Measurements from ENCODE around the gene PROZ. TPM values are rescaled to one million over a fixed set of nuclear protein-coding genes. Genes with fewer than 3 reads are reported as not detected.

Gene PROZ
- total and polyA plus RNA-seq, 2 of the 13 experiments (the other 11 are each of a cell fraction or from before 2014, with no cell fraction given), result 5.6 to 22.5 TPM

GRCh38 chr13:113117335-113117872 is 41.0 kb upstream of the PROZ start:
- FAIRE-seq (no peak), DNase-seq (ENCODE audit: low spot score) (no peak), ATAC-seq (no peak)
- ChIA-PET CTCF (ENCODE audit: low intra/inter-chr PET ratio, low total read pairs) (no interaction called here), POLR2A (interaction anchor here (1.2 kb wide), 1 partner anchor 33 kb away, joined by 3 read pairs; no protein-coding TSS in a partner anchor)
- Histone ChIP-seq H3K36me3 (replicated peaks in 1 of 2; ENCODE audit: control insufficient read depth in 1 of 2, insufficient read depth in 2 of 2, low read length in 2 of 2) (peaks cover 0 to 1% of the 10 kb centered on the region in 2 experiments; a peak in 1 of 5 replicates), H3K9ac (ENCODE audit: insufficient read depth, low read depth, low read length) (no peak overlapping the region), H3K27me3 (ENCODE audit: control insufficient read depth in 1 of 2, insufficient read depth in 2 of 2, low read length in 2 of 2) (no peaks in the 10 kb centered on the region), H3K79me2 (ENCODE audit: insufficient read depth, low read length) (no peaks in the 10 kb centered on the region), H2AFZ (ENCODE audit: low read length) (no peak overlapping the region), H3K4me2 (ENCODE audit: low read depth, low read length) (no peak overlapping the region), H3K9me3 (ENCODE audit: low read length) (no peaks in the 10 kb centered on the region), H4K20me1 (ENCODE audit: insufficient read depth, low read length) (no peaks in the 10 kb centered on the region), H3K4me1 (ENCODE audit: insufficient read depth, low read length) (peaks cover 25% of the 10 kb centered on the region), H3K4me3 (replicated peaks in 1 of 3; ENCODE audit: insufficient read depth in 1 of 3, low read depth in 2 of 3, low read length in 3 of 3) (no peak overlapping the region), H3K27ac (ENCODE audit: extremely low read length, insufficient read depth, low read length) (no peak overlapping the region)
- BruUV-seq (replicated peaks), result no TSS peak
- TF ChIP-seq CHD4 (IDR thresholded peaks at IDR 0.05; ENCODE audit: borderline replicate concordance, low read length), result no peak
- TF ChIP-seq ZEB1 (IDR thresholded peaks at IDR 0.05; ENCODE audit: insufficient replicate concordance, low read depth), result no peak
- peak; percentile 77 for TF ChIP-seq FOSL2 (CRISPR knock-in tag; IDR thresholded peaks at IDR 0.05)
- TF ChIP-seq MTA1 (CRISPR knock-in tag; IDR thresholded peaks at IDR 0.05; ENCODE audit: borderline replicate concordance), result no peak
- peak; percentile 59 for TF ChIP-seq CEBPB (IDR thresholded peaks at IDR 0.05; ENCODE audit: borderline replicate concordance, low read depth, low read length)
- 0 out of 2 replicates have a peak, but pooled peaks have one; percentile 3 for TF ChIP-seq KDM2A (CRISPR knock-in tag; IDR thresholded peaks at IDR 0.05; ENCODE audit: borderline replicate concordance, low read depth)
- TF ChIP-seq ERF (CRISPR knock-in tag; IDR thresholded peaks at IDR 0.05), result no peak
- TF ChIP-seq ZNF850 (CRISPR knock-in tag; conservative IDR thresholded peaks at IDR 0.05), result no peak
- WGBS (ENCODE audit: low lambda C conversion rate), result 96% methylated on average over 20 of the region's 26 CpGs
- in situ Hi-C loops (cut with HindIII; ENCODE audit: extremely low pct_ligation_motif_present, low pct_unique_long_range_greater_than_20kb) (no loop called here), intact Hi-C loops (cut with micrococcal nuclease; ENCODE audit: unreplicated experiment) (no loop called here)

GRCh38 chr13:113117911-113118260 is 40.6 kb upstream of the PROZ start:
- no peak overlapping the region for H3K27ac ChIP-seq (ENCODE audit: extremely low read length, insufficient read depth, low read length)
- H3K9ac ChIP-seq (ENCODE audit: insufficient read depth, low read depth, low read length), result no peak overlapping the region
- H3K9me3 ChIP-seq (ENCODE audit: low read length), result no peaks in the 10 kb centered on the region
- intact Hi-C loops (cut with micrococcal nuclease; ENCODE audit: unreplicated experiment), result no loop called here
- peaks cover 22% of the 10 kb centered on the region for H3K4me1 ChIP-seq (ENCODE audit: insufficient read depth, low read length)
- peaks cover 0 to 1% of the 10 kb centered on the region in 2 experiments; a peak in 1 of 5 replicates for H3K36me3 ChIP-seq (replicated peaks in 1 of 2; ENCODE audit: control insufficient read depth in 1 of 2, insufficient read depth in 2 of 2, low read length in 2 of 2)
- no TSS peak for BruUV-seq (replicated peaks)
- H3K4me3 ChIP-seq (replicated peaks in 1 of 3; ENCODE audit: insufficient read depth in 1 of 3, low read depth in 2 of 3, low read length in 3 of 3), result no peak overlapping the region
- no peak overlapping the region for H2AFZ ChIP-seq (ENCODE audit: low read length)
- CTCF ChIA-PET (ENCODE audit: low intra/inter-chr PET ratio, low total read pairs), result no interaction called here
- 81% methylated on average over 3 of the region's 9 CpGs for WGBS (ENCODE audit: low lambda C conversion rate)
- ATAC-seq, result no peak
- in situ Hi-C loops (cut with HindIII; ENCODE audit: extremely low pct_ligation_motif_present, low pct_unique_long_range_greater_than_20kb), result no loop called here
- DNase-seq (ENCODE audit: low spot score), result no peak
- POLR2A ChIA-PET, result no interaction called here
- H3K27me3 ChIP-seq (ENCODE audit: control insufficient read depth in 1 of 2, insufficient read depth in 2 of 2, low read length in 2 of 2), result no peaks in the 10 kb centered on the region
- H4K20me1 ChIP-seq (ENCODE audit: insufficient read depth, low read length), result no peaks in the 10 kb centered on the region
- FAIRE-seq, result no peak
- TF ChIP-seq POLR2G (IDR thresholded peaks at IDR 0.05; ENCODE audit: low read depth, low read length), result 0 out of 2 replicates have a peak, but pooled peaks have one; percentile 27
- no peak for TF ChIP-seq TCF12 (IDR thresholded peaks at IDR 0.05)
- no peak for TF ChIP-seq TCF12 (CRISPR knock-in tag; IDR thresholded peaks at IDR 0.05)
- H3K4me2 ChIP-seq (ENCODE audit: low read depth, low read length), result no peak overlapping the region
- peaks cover 3% of the 10 kb centered on the region for H3K79me2 ChIP-seq (ENCODE audit: insufficient read depth, low read length)

All from HepG2 (cell line).